Left lung (tissue), 10 donors: ENCODE data around the gene DIPK1A. TPM values are rescaled to one million over a fixed set of nuclear protein-coding genes. Genes with fewer than 3 reads are reported as not detected.

ENCODE experiments used
- ATAC-seq: fragments of 200-7000 bp; cut with Tn5 transposase; one replicate; pipeline ENCODE4 v1.9.1; 2020; ENCODE audit warnings: moderate library complexity
- DNase-seq, 4 donors: peaks; one replicate each; pipeline ENCODE4 v3.0.0-alpha.2; 2013 to 2020
- H3K27ac ChIP-seq, 2 donors: fragments of 200-600 bp; sonication (generic) in 1 of 2; one replicate each; pipeline versions ENCODE4 v1.5.0 to v1.8.0; 2020 to 2021
- H3K27me3 ChIP-seq, 2 donors: fragments of 200-600 bp; sonication (generic) in 1 of 2; one replicate each; pipeline versions ENCODE4 v1.5.0 to v1.8.0; 2020 to 2021
- H3K36me3 ChIP-seq, 2 donors: fragments of 200-600 bp; sonication (generic) in 1 of 2; one replicate each; pipeline versions ENCODE4 v1.5.0 to v1.8.0; 2020 to 2021
- H3K4me1 ChIP-seq, 2 donors: fragments of 200-600 bp; one replicate each; pipeline ENCODE4 v1.8.0; 2021
- H3K4me3 ChIP-seq, 2 donors: fragments of 200-600 bp; sonication (generic) in 1 of 2; one replicate each; pipeline versions ENCODE4 v1.5.0 to v1.8.0; 2020 to 2021; ENCODE audit warnings: mild to moderate bottlenecking in 1 of 2
- H3K9me3 ChIP-seq, 2 donors: fragments of 200-600 bp; sonication (generic) in 1 of 2; one replicate each; pipeline versions ENCODE4 v1.5.0 to v1.8.0; 2020 to 2021
- intact Hi-C, 2 donors: fragments of 100-400 bp; cut with DNase I; formaldehyde crosslinking; loops; one replicate each; pipeline versions ENCODE4 v1.11.2 to v1.14.2; 2022
- polyA plus RNA-seq, 6 donors: library from polyadenylated mRNA; unstranded; fragments of 120-200 nt; gene quantifications; one replicate each; pipeline ENCODE4 v1.2.1, GENCODE V29; 2013; ENCODE audit not compliant: insufficient read length in 6 of 6
- total RNA-seq, 2 donors: library from RNA; stranded (reverse); fragmentation: NEBNext Ultra II Directional; extraction: Animal tissue kit (Norgen Biotek cat#: 25700); gene quantifications; one replicate each; pipeline ENCODE4 v1.2.1, GENCODE V29; 2021
- TF ChIP-seq, protein P1 (sequence below), 2 donors: fragments of 200-600 bp; sonication (generic) in 1 of 2; IDR thresholded peaks; one replicate each; pipeline versions ENCODE4 v1.5.0 to v1.8.0; 2021; ENCODE audit warnings: antibody characterized with exemption in 2 of 2
- donor health status: DM: no; HTN: yes; CAD: no.
- donor health status: DM: no; HTN: no; CAD: no.

DIPK1A gene
- total and polyA plus RNA-seq, 8 donors = 6.8 to 14.8 (median 10.2) TPM

DNA sequence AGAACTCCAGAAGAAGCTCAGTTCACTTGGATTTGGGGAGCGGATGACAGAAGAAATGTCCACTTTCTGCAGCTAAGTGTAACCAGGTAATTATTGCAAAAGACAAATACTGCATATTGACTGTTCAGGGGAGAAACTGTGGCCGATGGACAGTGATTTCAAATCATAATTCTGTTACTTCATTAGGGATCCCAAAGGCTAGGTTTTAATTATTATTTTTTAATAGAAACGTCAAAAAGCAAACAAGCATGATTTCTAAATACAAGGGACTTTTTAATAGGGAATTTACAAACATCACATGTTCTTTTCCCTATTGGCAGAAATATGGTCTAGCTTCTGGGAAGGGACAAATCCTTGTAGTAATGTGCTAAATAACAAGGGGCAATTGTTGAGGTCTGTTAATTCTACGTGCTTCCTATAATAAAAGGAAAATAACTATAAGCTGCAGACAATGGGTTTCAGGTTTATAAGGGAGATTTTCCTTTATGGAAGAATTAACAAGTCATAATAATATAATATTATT, 15.5 kb downstream of the DIPK1A start:
- H3K27ac ChIP-seq = no peak overlapping the region
- no peaks in the 10 kb centered on the region for H3K27me3 ChIP-seq
- H3K36me3 ChIP-seq = no peaks in the 10 kb centered on the region
- ATAC-seq (no peak), DNase-seq (no peak)
- intact Hi-C loops = no loop called here
- no peaks in the 10 kb centered on the region for H3K9me3 ChIP-seq
- no peak overlapping the region for H3K4me3 ChIP-seq
- TF ChIP-seq, protein P1, sequence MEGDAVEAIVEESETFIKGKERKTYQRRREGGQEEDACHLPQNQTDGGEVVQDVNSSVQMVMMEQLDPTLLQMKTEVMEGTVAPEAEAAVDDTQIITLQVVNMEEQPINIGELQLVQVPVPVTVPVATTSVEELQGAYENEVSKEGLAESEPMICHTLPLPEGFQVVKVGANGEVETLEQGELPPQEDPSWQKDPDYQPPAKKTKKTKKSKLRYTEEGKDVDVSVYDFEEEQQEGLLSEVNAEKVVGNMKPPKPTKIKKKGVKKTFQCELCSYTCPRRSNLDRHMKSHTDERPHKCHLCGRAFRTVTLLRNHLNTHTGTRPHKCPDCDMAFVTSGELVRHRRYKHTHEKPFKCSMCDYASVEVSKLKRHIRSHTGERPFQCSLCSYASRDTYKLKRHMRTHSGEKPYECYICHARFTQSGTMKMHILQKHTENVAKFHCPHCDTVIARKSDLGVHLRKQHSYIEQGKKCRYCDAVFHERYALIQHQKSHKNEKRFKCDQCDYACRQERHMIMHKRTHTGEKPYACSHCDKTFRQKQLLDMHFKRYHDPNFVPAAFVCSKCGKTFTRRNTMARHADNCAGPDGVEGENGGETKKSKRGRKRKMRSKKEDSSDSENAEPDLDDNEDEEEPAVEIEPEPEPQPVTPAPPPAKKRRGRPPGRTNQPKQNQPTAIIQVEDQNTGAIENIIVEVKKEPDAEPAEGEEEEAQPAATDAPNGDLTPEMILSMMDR (IDR thresholded peaks at IDR 0.05) = no peak
- H3K4me1 ChIP-seq = peaks cover 0 to 8% of the 10 kb centered on the region in 2 donors

DNA sequence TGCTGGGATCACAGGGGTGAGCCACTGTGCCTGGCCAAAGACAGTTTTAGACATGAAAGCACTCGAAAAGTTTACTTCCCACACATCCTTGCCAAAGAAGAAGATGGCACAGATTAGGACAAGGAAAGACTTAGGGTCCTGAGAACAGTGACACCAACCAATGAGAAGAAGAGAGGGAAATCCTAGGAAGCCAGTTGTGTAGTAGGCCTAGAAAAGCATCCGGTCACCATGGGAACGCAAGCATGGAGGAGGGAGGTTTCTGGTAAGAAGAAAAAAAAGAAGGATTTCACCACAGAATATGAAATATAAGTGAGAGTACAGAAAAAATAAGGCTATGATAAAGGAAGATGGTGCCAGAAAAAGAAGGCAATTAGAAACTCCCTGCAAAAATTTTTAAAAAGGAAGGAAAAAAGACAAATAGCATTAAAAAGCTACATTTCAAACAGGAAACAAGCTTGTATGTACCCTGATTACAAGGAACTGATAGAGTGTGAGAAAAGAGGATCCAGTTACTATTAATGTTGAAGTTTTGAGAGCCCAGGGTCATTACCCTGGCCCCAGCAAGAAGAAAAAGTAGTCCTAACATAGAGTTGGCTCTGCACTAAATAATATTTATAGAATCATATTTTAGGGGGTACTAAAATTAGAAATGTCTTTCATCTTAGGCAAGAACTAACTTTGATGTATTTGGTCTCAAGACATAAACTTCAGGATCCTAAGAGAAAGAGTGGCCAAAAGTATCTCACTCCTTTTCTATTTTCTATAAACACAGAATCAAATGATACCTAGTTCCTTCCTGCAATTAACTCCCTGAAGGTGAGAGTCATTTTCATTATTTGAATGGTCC, 16.1 kb downstream of the DIPK1A start:
- Histone ChIP-seq H3K27ac (no peak overlapping the region), H3K36me3 (no peaks in the 10 kb centered on the region), H3K27me3 (no peaks in the 10 kb centered on the region), H3K4me3 (no peak overlapping the region), H3K9me3 (no peaks in the 10 kb centered on the region), H3K4me1 (peaks cover 0 to 3% of the 10 kb centered on the region in 2 donors)
- intact Hi-C loops = no loop called here
- no peak for DNase-seq
- TF ChIP-seq, protein P1 (IDR thresholded peaks at IDR 0.05) = no peak
- ATAC-seq = no peak

DNA sequence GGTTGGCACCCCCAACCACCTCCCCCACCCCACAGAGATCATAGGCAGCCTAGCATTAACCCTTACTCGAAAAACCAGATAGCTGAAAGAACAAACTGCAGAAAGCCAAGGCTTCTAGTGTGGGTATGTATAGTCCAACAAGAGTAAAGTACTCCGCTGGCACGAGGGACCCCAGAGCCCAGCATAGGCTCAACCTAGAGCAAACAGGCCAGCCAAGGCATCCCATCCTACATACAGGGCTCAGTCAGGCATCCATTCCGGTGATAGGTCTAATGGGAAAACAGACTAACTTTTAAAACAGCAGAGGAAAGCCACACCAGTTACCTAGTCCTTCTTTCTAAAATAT, 17.8 kb downstream of the DIPK1A start:
- intact Hi-C loops = no loop called here

DNA sequence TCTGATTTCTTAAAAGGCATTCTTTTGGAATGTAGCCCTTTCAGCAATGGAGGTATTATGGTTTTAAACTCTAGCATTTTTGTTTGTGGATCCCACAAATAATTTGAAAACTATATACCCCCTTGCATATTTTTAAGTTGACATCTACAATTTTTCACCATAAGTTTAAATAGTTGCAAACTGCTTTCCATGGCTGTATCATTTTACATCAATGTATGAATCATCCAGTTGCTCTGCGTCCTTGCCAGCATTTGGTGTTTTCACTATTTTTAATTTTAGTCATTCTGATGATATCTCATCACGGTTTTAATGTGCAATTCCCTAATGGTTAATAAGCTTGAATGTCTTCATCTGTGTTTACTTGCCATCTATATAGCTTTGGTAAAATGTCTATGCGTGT, 20.7 kb downstream of the DIPK1A start:
- H3K9me3 ChIP-seq = no peaks in the 10 kb centered on the region
- H3K4me1 ChIP-seq = no peaks in the 10 kb centered on the region
- no peak overlapping the region for H3K4me3 ChIP-seq
- no peaks in the 10 kb centered on the region for H3K27me3 ChIP-seq
- no peak for ATAC-seq
- no peaks in the 10 kb centered on the region for H3K36me3 ChIP-seq
- intact Hi-C loops = no loop called here
- TF ChIP-seq, protein P1 (IDR thresholded peaks at IDR 0.05) = no peak
- DNase-seq = no peak
- no peak overlapping the region for H3K27ac ChIP-seq

More for the DNA sequence above, 17.8 kb downstream of the DIPK1A start:
- Histone ChIP-seq H3K36me3 (no peaks in the 10 kb centered on the region), H3K9me3 (no peaks in the 10 kb centered on the region), H3K27ac (no peak overlapping the region), H3K4me3 (no peak overlapping the region), H3K27me3 (no peaks in the 10 kb centered on the region), H3K4me1 (no peaks in the 10 kb centered on the region)
- no peak for DNase-seq
- TF ChIP-seq, protein P1 (IDR thresholded peaks at IDR 0.05) = no peak
- no peak for ATAC-seq

DNA sequence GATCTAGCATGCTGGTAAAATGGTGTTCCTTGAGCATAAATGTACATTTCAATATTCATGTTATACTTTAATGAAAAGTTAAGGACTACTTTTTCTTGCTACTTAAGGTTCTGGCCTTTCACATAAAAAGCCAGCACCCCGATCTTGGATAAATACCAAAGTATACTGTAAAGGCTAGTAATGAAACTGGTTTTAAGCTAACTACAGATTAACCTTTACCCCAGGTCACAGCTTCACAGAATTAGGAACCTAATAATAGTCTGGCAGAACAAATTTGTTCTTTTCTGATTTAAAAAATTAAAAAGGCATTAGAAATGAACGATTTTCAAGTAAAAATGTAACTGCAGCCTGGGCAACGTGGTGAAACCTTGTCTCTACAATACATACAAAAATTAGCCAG, 23.5 kb downstream of the DIPK1A start:
- Histone ChIP-seq H3K27me3 (no peaks in the 10 kb centered on the region), H3K36me3 (no peaks in the 10 kb centered on the region), H3K27ac (no peak overlapping the region), H3K4me1 (peaks cover 9 to 10% of the 10 kb centered on the region in 2 donors), H3K4me3 (no peak overlapping the region), H3K9me3 (no peaks in the 10 kb centered on the region)
- TF ChIP-seq, protein P1 (IDR thresholded peaks at IDR 0.05) = no peak
- intact Hi-C loops = no loop called here
- no peak for DNase-seq
- ATAC-seq = no peak
